CD14-positive monocyte (primary cell): ENCODE data around the gene THSD7B. TPM values are rescaled to one million over a fixed set of nuclear protein-coding genes. Genes with fewer than 3 reads are reported as not detected.

Source experiments
- DNase-seq, 3 donors: peaks; one replicate each; pipeline ENCODE4 v3.0.0-alpha.2; 2011 to 2022
- H2AFZ ChIP-seq: 2 replicates; pipeline ENCODE4 v1.6.0; 2012; ENCODE audit warnings: mild to moderate bottlenecking, low read depth, low read length, inconsistent platforms; ENCODE audit not compliant: insufficient read depth, poor library complexity, severe bottlenecking
- H3K27ac ChIP-seq, 2 donors: 1 replicate in 1 of 2; 2 replicates in 1 of 2; pipeline ENCODE4 v1.5.1; 2012 to 2013; ENCODE audit warnings: low read length in 2 of 2, control low read depth in 1 of 2, inconsistent platforms in 1 of 2, low read depth in 1 of 2, mild to moderate bottlenecking in 1 of 2
- H3K27me3 ChIP-seq, 2 donors: one replicate each; pipeline versions ENCODE4 v1.6.0 to v1.6.1; 2011 to 2013; ENCODE audit warnings: low read length in 2 of 2; ENCODE audit not compliant: control insufficient read depth in 2 of 2, insufficient read depth in 2 of 2
- H3K36me3 ChIP-seq, 2 donors: replicated peaks in 1 of 2; 1 replicate in 1 of 2; 2 replicates in 1 of 2; pipeline versions ENCODE4 v1.5.1 to v1.6.1; 2012 to 2013; ENCODE audit warnings: low read length in 2 of 2, control low read depth in 1 of 2, inconsistent platforms in 1 of 2, mild to moderate bottlenecking in 1 of 2; ENCODE audit not compliant: insufficient read depth in 2 of 2, control insufficient read depth in 1 of 2
- H3K4me1 ChIP-seq, 2 donors: 1 replicate in 1 of 2; 2 replicates in 1 of 2; pipeline versions ENCODE4 v1.5.1 to v1.6.1; 2012 to 2013; ENCODE audit warnings: low read length in 2 of 2, control low read depth in 1 of 2, inconsistent platforms in 1 of 2, mild to moderate bottlenecking in 1 of 2, moderate library complexity in 1 of 2; ENCODE audit not compliant: insufficient read depth in 2 of 2, control insufficient read depth in 1 of 2
- H3K4me2 ChIP-seq: replicated peaks from 2 replicates; pipeline ENCODE3; 2012; ENCODE audit warnings: low read length, moderate library complexity, mild to moderate bottlenecking; ENCODE audit not compliant: poor library complexity, severe bottlenecking; ENCODE audit errors: extremely low read depth
- H3K4me3 ChIP-seq, 3 experiments: fragments of 200-600 bp in 1 of 3; sonication (generic) in 1 of 3; replicated peaks in 1 of 3; 1 replicate in 2 of 3; 2 replicates in 1 of 3; pipeline ENCODE4 v1.5.1; 2011 to 2013; ENCODE audit warnings: low read length in 3 of 3, mild to moderate bottlenecking in 3 of 3, control low read depth in 2 of 3, low read depth in 2 of 3, inconsistent platforms in 1 of 3, moderate library complexity in 1 of 3
- H3K79me2 ChIP-seq: 2 replicates; pipeline ENCODE4 v1.6.0; 2012; ENCODE audit warnings: mild to moderate bottlenecking, control low read depth, inconsistent platforms, low read length, moderate library complexity; ENCODE audit not compliant: insufficient read depth
- H3K9ac ChIP-seq: 2 replicates; pipeline ENCODE4 v1.6.0; 2017; ENCODE audit warnings: low read length, mild to moderate bottlenecking; ENCODE audit not compliant: insufficient read depth, poor library complexity, severe bottlenecking
- H3K9me3 ChIP-seq, 2 donors: replicated peaks in 1 of 2; 1 replicate in 1 of 2; 2 replicates in 1 of 2; pipeline versions ENCODE4 v1.5.1 to v1.6.1; 2012 to 2013; ENCODE audit warnings: low read length in 2 of 2, control low read depth in 1 of 2; ENCODE audit not compliant: control insufficient read depth in 1 of 2, insufficient read depth in 1 of 2
- H4K20me1 ChIP-seq: 2 replicates; pipeline ENCODE4 v1.6.0; 2012; ENCODE audit warnings: mild to moderate bottlenecking, low read length, control low read depth, moderate library complexity; ENCODE audit not compliant: insufficient read depth
- H3K27ac Mint-ChIP-seq, 7 donors: one replicate each; pipeline ENCODE4 v1.8.0; 2020; ENCODE audit warnings: mild to moderate bottlenecking in 7 of 7, mixed read lengths in 7 of 7, moderate library complexity in 6 of 7, inconsistent platforms in 2 of 7
- H3K27me3 Mint-ChIP-seq, 3 donors: one replicate each; pipeline ENCODE4 v1.8.0; 2021 to 2022; ENCODE audit warnings: low read depth in 3 of 3, mild to moderate bottlenecking in 3 of 3, mixed read lengths in 3 of 3, moderate library complexity in 3 of 3, inconsistent platforms in 1 of 3
- H3K36me3 Mint-ChIP-seq, 2 donors: one replicate each; pipeline ENCODE4 v1.8.0; 2020; ENCODE audit warnings: mixed read lengths in 2 of 2, inconsistent platforms in 1 of 2, mild to moderate bottlenecking in 1 of 2
- H3K4me1 Mint-ChIP-seq: one replicate; pipeline ENCODE4 v1.8.0; 2020; ENCODE audit warnings: mild to moderate bottlenecking, mixed read lengths
- H3K4me3 Mint-ChIP-seq, 2 donors: one replicate each; pipeline ENCODE4 v1.8.0; 2020; ENCODE audit warnings: mild to moderate bottlenecking in 2 of 2, mixed read lengths in 2 of 2, moderate library complexity in 1 of 2
- H3K9me3 Mint-ChIP-seq, 7 donors: one replicate each; pipeline ENCODE4 v1.8.0; 2020 to 2022; ENCODE audit warnings: mixed read lengths in 7 of 7, mild to moderate bottlenecking in 6 of 7, moderate library complexity in 6 of 7, inconsistent platforms in 2 of 7
- WGBS: methylation state at CpG from one replicate; pipeline ENCODE4 v1.1.5; 2013; ENCODE audit warnings: missing lambda C conversion rate; ENCODE audit not compliant: insufficient coverage; 5-methylcytosine and 5-hydroxymethylcytosine counted together
- intact Hi-C, 2 donors: fragments of 100-400 bp; cut with micrococcal nuclease; formaldehyde crosslinking; loops; one replicate each; pipeline versions ENCODE4 v1.15.0 to v1.15.1; 2023
- polyA plus RNA-seq, 3 donors: library from polyadenylated mRNA; depleted of rRNA in 1 of 3; unstranded in 2 of 3; stranded (reverse) in 1 of 3; fragments of 300-500 nt in 2 of 3; fragments of >200 nt in 1 of 3; fragmentation: Illumina TruSeq in 2 of 3; gene quantifications; 1 replicate in 2 of 3; 2 replicates in 1 of 3; pipeline ENCODE4 v1.2.3, GENCODE V29; 2012 to 2021
- TF ChIP-seq, protein P1 (sequence below): fragments of 200-600 bp; IDR thresholded peaks from one replicate; pipeline ENCODE4 v1.8.0; 2022; ENCODE audit warnings: antibody characterized with exemption, mild to moderate bottlenecking

The THSD7B gene
- polyA plus RNA-seq, 3 donors = not detected

DNA sequence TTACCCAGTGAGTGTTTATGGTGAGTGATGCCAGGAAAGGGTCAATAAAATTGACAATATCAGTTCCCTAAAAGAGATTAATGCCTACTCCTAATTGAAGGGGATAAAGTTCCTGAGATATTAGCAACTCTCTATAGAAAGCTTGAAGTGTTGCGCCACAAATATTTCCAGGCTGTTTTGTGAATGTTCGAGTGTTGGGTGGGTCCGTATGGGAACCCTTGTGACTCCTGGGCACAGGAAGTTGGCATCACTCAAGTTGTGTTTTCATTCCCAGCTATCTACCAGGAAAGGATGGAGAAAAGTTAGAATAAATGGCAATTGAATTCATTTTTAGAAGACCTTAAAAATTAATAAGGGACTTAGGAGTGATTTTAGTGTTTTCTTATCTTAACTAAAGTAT, 472.7 kb downstream of the THSD7B start:
- H3K4me3 ChIP-seq = no peak overlapping the region
- no peak overlapping the region for H3K9ac ChIP-seq
- Mint-ChIP-seq H3K27me3 (no peaks in the 10 kb centered on the region), H3K27ac (no peak overlapping the region), H3K4me3 (no peak overlapping the region), H3K36me3 (no peaks in the 10 kb centered on the region), H3K4me1 (no peaks in the 10 kb centered on the region), H3K9me3 (peaks cover 0 to 2% (median 0%) of the 10 kb centered on the region in 7 donors)
- H3K36me3 ChIP-seq = no peaks in the 10 kb centered on the region
- H3K79me2 ChIP-seq = no peaks in the 10 kb centered on the region
- intact Hi-C loops = no loop called here
- DNase-seq = no peak
- H3K4me1 ChIP-seq = no peaks in the 10 kb centered on the region
- no peaks in the 10 kb centered on the region for H3K27me3 ChIP-seq
- no peaks in the 10 kb centered on the region for H4K20me1 ChIP-seq
- TF ChIP-seq, protein P1, sequence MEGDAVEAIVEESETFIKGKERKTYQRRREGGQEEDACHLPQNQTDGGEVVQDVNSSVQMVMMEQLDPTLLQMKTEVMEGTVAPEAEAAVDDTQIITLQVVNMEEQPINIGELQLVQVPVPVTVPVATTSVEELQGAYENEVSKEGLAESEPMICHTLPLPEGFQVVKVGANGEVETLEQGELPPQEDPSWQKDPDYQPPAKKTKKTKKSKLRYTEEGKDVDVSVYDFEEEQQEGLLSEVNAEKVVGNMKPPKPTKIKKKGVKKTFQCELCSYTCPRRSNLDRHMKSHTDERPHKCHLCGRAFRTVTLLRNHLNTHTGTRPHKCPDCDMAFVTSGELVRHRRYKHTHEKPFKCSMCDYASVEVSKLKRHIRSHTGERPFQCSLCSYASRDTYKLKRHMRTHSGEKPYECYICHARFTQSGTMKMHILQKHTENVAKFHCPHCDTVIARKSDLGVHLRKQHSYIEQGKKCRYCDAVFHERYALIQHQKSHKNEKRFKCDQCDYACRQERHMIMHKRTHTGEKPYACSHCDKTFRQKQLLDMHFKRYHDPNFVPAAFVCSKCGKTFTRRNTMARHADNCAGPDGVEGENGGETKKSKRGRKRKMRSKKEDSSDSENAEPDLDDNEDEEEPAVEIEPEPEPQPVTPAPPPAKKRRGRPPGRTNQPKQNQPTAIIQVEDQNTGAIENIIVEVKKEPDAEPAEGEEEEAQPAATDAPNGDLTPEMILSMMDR = no peak
- no peak overlapping the region for H3K27ac ChIP-seq
- WGBS = 100% methylated on average over 1 of the region's 3 CpGs
- H2AFZ ChIP-seq = no peak overlapping the region
- H3K9me3 ChIP-seq = no peaks in the 10 kb centered on the region
- H3K4me2 ChIP-seq = no peak overlapping the region

DNA sequence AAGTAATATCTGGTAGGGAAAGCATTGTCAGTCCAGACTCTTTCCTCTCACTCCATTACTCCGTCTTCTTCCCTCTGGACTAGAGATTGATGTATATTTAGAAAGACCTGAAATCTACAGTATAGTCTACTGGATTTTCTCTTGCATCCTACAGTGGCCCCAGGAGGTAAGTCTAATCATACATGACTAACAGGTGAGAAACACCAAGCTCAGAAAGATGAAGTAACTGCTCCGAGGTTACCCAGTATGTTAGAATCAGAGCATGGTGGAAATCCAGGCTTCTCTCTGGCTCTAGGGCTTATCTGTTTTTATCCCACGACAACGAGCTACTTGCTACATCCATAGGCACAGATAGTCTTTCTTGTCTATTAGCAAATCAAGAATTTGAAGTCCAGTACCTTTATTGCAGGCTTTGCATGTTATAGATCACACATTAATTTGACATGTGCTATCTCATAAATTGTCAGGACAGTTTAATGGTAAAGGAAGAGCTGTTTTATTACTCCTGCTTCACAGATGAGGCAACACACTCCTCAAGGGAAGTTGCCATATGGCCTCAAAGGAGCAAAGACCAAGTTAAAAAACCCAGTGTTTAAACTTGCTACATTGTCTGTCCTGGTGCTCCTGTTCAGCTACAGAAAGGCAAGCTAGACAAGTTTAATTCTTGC, 484.3 kb downstream of the THSD7B start:
- Mint-ChIP-seq H3K4me3 (no peak overlapping the region), H3K27ac (no peak overlapping the region), H3K36me3 (no peaks in the 10 kb centered on the region), H3K4me1 (no peaks in the 10 kb centered on the region), H3K27me3 (peaks cover 0 to 1% (median 0%) of the 10 kb centered on the region in 3 donors), H3K9me3 (peaks cover 0 to 3% (median 0%) of the 10 kb centered on the region in 7 donors)
- Histone ChIP-seq H3K36me3 (no peaks in the 10 kb centered on the region), H3K79me2 (no peaks in the 10 kb centered on the region), H3K9ac (no peak overlapping the region), H3K4me3 (no peak overlapping the region), H2AFZ (no peak overlapping the region), H3K4me1 (no peaks in the 10 kb centered on the region), H3K4me2 (no peak overlapping the region), H4K20me1 (no peaks in the 10 kb centered on the region), H3K9me3 (no peaks in the 10 kb centered on the region), H3K27me3 (no peaks in the 10 kb centered on the region), H3K27ac (no peak overlapping the region)
- intact Hi-C loops = no loop called here
- DNase-seq = no peak
- TF ChIP-seq, protein P1 = no peak
- WGBS = 67% methylated on average over 1 of the region's 4 CpGs
